Measurements from ENCODE around the gene FOXJ1. TPM values are rescaled to one million over a fixed set of nuclear protein-coding genes. Genes with fewer than 3 reads are reported as not detected.

Gene FOXJ1
- total and polyA plus RNA-seq, 2 of the 8 experiments (the other 6 are each of a cell fraction or from before 2014, with no cell fraction given): 4.7 to 5.4 TPM

- H3K18ac ChIP-seq (ENCODE audit: extremely low read depth, low read length): no peak overlapping the region
- no peak overlapping the region for H3K4me3 ChIP-seq (ENCODE audit: extremely low read depth in 1 of 4, insufficient read depth in 2 of 4, low read depth in 3 of 4, low read length in 4 of 4)
- ChIA-PET POLR2A (ENCODE audit: partially characterized antibody) (no interaction called here), CTCF (ENCODE audit: partially characterized antibody) (interaction anchor here (0.6 to 23.7 kb wide), 3 partner anchors 13 to 117 kb away, joined by 3 to 425 read pairs (median 117); partner anchors contain the start of gene FOXJ1)
- H4K8ac ChIP-seq (ENCODE audit: extremely low read depth, insufficient read depth, low read length): no peak overlapping the region
- H4K5ac ChIP-seq (ENCODE audit: insufficient read length, low read depth, low read length): no peak overlapping the region
- no peak overlapping the region for H3K14ac ChIP-seq (ENCODE audit: insufficient read length)
- H3K9ac ChIP-seq (replicated peaks in 1 of 4; ENCODE audit: extremely low read depth in 1 of 4, low read depth in 3 of 4, low read length in 3 of 4): no peak overlapping the region
- H3K9me3 ChIP-seq (ENCODE audit: insufficient read depth in 2 of 2, low read depth in 1 of 2, low read length in 1 of 2): no peaks in the 10 kb centered on the region
- no peak overlapping the region for H2BK12ac ChIP-seq (ENCODE audit: low read depth, low read length)
- no peak overlapping the region for H2BK120ac ChIP-seq (replicated peaks; ENCODE audit: low read depth, low read length)
- H2BK20ac ChIP-seq (ENCODE audit: low read length): no peak overlapping the region
- no peaks in the 10 kb centered on the region for H3K27me3 ChIP-seq (replicated peaks in 1 of 4; ENCODE audit: control insufficient read depth in 3 of 4, extremely low read depth in 1 of 4, insufficient read depth in 3 of 4, low read length in 3 of 4)
- peaks cover 0 to 7% (median 3%) of the 10 kb centered on the region in 4 experiments; a peak in 4 of 7 replicates for H3K4me1 ChIP-seq (replicated peaks in 1 of 4; ENCODE audit: control insufficient read depth in 3 of 4, insufficient read depth in 4 of 4, low read length in 3 of 4)
- no peak overlapping the region for H3K23ac ChIP-seq (ENCODE audit: insufficient read length)
- H3K79me2 ChIP-seq (ENCODE audit: control insufficient read depth in 1 of 2, insufficient read depth in 2 of 2, low read length in 2 of 2): no peaks in the 10 kb centered on the region
- H3K23me2 ChIP-seq (ENCODE audit: low read depth, low read length): no peaks in the 10 kb centered on the region
- no peak overlapping the region for H3K27ac ChIP-seq (ENCODE audit: low read depth, low read length)
- no peak for DNase-seq (ENCODE audit: low read depth in 1 of 2, low spot score in 2 of 2)
- H3K79me1 ChIP-seq (ENCODE audit: low read depth, low read length): no peaks in the 10 kb centered on the region
- no peak overlapping the region for H4K91ac ChIP-seq (replicated peaks; ENCODE audit: insufficient read length, low read length)
- FAIRE-seq: peak; percentile 48
- H2AFZ ChIP-seq (ENCODE audit: low read length): no peak overlapping the region
- 61% methylated on average over 2 of the region's 2 CpGs; no CpG with 5 or more reads in 1 of the 2 experiments for WGBS, 2 experiments (ENCODE audit: extremely low coverage in 1 of 2, insufficient coverage in 1 of 2, insufficient read length in 1 of 2, insufficient replicate concordance in 2 of 2, low coverage in 1 of 2, low lambda C conversion rate in 2 of 2, missing lambda C conversion rate in 1 of 2)
- H2BK15ac ChIP-seq (ENCODE audit: low read length): no peak overlapping the region
- peak overlapping the region; percentile 14 to 20; a peak in 1 of 4 replicates for H3K4me2 ChIP-seq (ENCODE audit: insufficient read depth in 1 of 2, low read depth in 2 of 2, low read length in 2 of 2)
- no peak overlapping the region for H2BK5ac ChIP-seq (ENCODE audit: low read depth, low read length)
- no peaks in the 10 kb centered on the region for H3K36me3 ChIP-seq (ENCODE audit: control insufficient read depth in 2 of 4, insufficient read depth in 4 of 4, low read length in 3 of 4)
- H3K56ac ChIP-seq (replicated peaks; ENCODE audit: insufficient read length, low read depth, low read length): no peak overlapping the region
- no peaks in the 10 kb centered on the region for H4K20me1 ChIP-seq (replicated peaks in 1 of 2; ENCODE audit: control insufficient read depth in 1 of 2, insufficient read depth in 2 of 2, low read length in 2 of 2)
- H2AK5ac ChIP-seq (ENCODE audit: low read depth, low read length): no peak overlapping the region
- H3K4ac ChIP-seq (replicated peaks; ENCODE audit: insufficient read length, low read depth, low read length): no peak overlapping the region
- TF ChIP-seq ATF2 (IDR thresholded peaks at IDR 0.05; ENCODE audit: low read length) (no peak), JUND (IDR thresholded peaks at IDR 0.05; ENCODE audit: low read length) (no peak), HDAC2 (IDR thresholded peaks at IDR 0.05; ENCODE audit: borderline replicate concordance in 1 of 2, low read depth in 2 of 2, low read length in 2 of 2) (no peak), CHD2 (IDR thresholded peaks at IDR 0.05; ENCODE audit: low read length) (no peak), E2F6 (IDR thresholded peaks at IDR 0.05) (no peak), BACH1 (IDR thresholded peaks at IDR 0.05; ENCODE audit: low read length) (no peak), ZNF274 (IDR thresholded peaks at IDR 0.05; ENCODE audit: borderline replicate concordance, extremely low read depth, low read length) (no peak), TBP (IDR thresholded peaks at IDR 0.05; ENCODE audit: low read depth, low read length) (no peak), PHF8 (conservative IDR thresholded peaks at IDR 0.05; ENCODE audit: low read depth, low read length) (no peak), GTF2F1 (IDR thresholded peaks at IDR 0.05; ENCODE audit: borderline replicate concordance, low read depth, low read length) (no peak), RBBP5 (IDR thresholded peaks at IDR 0.05; ENCODE audit: borderline replicate concordance, low read depth, low read length) (no peak), HDAC6 (IDR thresholded peaks at IDR 0.05; ENCODE audit: low read depth, low read length) (no peak)
These were observed 23.3 kb upstream of the FOXJ1 start for GRCh38 chr17:76164331-76164730.

All from H1 (cell line).